Stimulated activated CD8-positive, alpha-beta memory T cell treated with anti-CD3 and anti-CD28 coated beads, Interleukin-7, amount 100 ng/mL, for 4 hours (primary cell): Measurements from ENCODE around the gene MTTP.

Source experiments
- DNase-seq, 2 donors: peaks; one replicate each; pipeline ENCODE4 v3.0.0-alpha.2; 2020; ENCODE audit warnings: low read depth in 2 of 2

The MTTP gene

DNA sequence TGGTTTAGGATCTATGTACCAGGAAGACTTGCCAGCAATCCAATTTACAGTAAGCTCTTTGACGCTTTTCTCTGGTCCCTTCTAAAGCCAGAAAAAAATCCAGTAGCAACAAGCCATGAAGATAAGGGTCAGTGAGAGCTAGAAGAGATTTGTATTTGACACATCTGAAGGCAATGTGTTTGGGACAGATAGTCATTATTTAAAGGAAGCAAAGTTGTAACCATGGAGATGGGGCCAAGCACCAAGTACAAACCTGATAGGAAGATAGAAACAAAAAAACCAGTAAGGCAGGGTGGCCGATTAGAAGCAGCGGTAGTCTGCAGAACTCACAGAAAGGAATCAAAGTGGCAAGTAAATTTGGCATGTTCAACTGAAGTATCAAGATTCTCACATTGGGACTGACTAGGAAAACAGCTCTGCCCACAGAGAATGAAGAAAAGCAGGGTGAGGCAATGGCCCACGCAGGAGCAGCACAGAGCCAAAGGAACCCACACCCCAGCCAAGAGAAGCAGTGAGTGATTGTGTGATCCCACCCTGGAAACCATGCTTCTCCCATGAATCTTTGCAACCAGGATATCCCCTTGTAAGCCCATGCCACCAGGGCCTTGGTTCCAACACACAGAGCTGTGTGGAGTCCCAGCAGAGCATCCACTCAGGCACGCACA lies 95.9 kb downstream of the MTTP start:
- DNase-seq = no peak
